Ovary (tissue), 9 donors: Measurements from ENCODE around the gene RSPO3. TPM values are rescaled to one million over a fixed set of nuclear protein-coding genes. Genes with fewer than 3 reads are reported as not detected.

Experiments
- DNase-seq, 5 donors: peaks; one replicate each; pipeline ENCODE4 v3.0.0-alpha.2; 2019 to 2020
- H3K27ac ChIP-seq, 2 donors: fragments of 200-600 bp; one replicate each; pipeline versions ENCODE4 v1.5.1 to v1.8.0; 2019 to 2022
- H3K27me3 ChIP-seq: fragments of 200-600 bp; one replicate; pipeline ENCODE4 v1.8.0; 2022
- H3K36me3 ChIP-seq: fragments of 200-600 bp; sonication (generic); one replicate; pipeline ENCODE4 v1.5.1; 2019
- H3K4me1 ChIP-seq: one replicate; pipeline ENCODE4 v1.8.1; 2013; ENCODE audit warnings: mild to moderate bottlenecking, moderate library complexity; ENCODE audit not compliant: insufficient read depth
- H3K4me3 ChIP-seq: fragments of 200-600 bp; sonication (generic); one replicate; pipeline ENCODE4 v1.5.1; 2017
- H3K9me3 ChIP-seq, 2 donors: fragments of 200-600 bp in 1 of 2; sonication (generic) in 1 of 2; one replicate each; pipeline versions ENCODE4 v1.5.1 to v1.8.1; 2013 to 2019; ENCODE audit warnings: mild to moderate bottlenecking in 1 of 2, moderate library complexity in 1 of 2
- EP300 ChIP-seq: sonication (generic); formaldehyde crosslinking; IDR thresholded peaks from one replicate; pipeline ENCODE4 v1.6.1; 2017; ENCODE audit warnings: antibody characterized with exemption
- POLR2A ChIP-seq: fragments of 450-650 bp; IDR thresholded peaks from one replicate; pipeline ENCODE4 v1.6.1; 2017; ENCODE audit warnings: antibody characterized with exemption, mild to moderate bottlenecking, moderate library complexity
- WGBS, 3 donors: extraction: QIAGEN DNeasy Blood & Tissue Kit in 1 of 3; methylation state at CpG; one replicate each; pipeline versions ENCODE4 v1.1.5 to v1.1.7; 2013 to 2017; 5-methylcytosine and 5-hydroxymethylcytosine counted together
- intact Hi-C, 4 donors: fragments of 100-400 bp; cut with DNase I; formaldehyde crosslinking; loops; one replicate each; pipeline versions ENCODE4 v1.11.0 to v1.15.1; 2022 to 2023
- polyA plus RNA-seq, 2 donors: library from polyadenylated mRNA; stranded (reverse); fragments of 200-250 nt in 1 of 2; fragments of 350-450 nt in 1 of 2; fragmentation: Illumina TruSeq in 1 of 2; extraction: RNeasy Lipid Tissue Mini Kit (QIAGEN cat#74804) in 1 of 2; gene quantifications; one replicate each; pipeline ENCODE4 v1.2.3, GENCODE V29; 2013 to 2014
- total RNA-seq, 7 donors: library from RNA; depleted of rRNA in 2 of 7; stranded (reverse); fragments of >200 nt in 2 of 7; fragmentation: NEBNext Ultra II Directional in 3 of 7; extraction: Animal tissue kit (Norgen Biotek cat#: 25700) in 3 of 7; gene quantifications; one replicate each; pipeline versions ENCODE4 v1.1.0 to v1.2.4, GENCODE V29; 2016 to 2023
- TF ChIP-seq, protein P1 (sequence below), 3 donors: fragments of 450-650 bp in 2 of 3; fragments of 200-600 bp in 1 of 3; IDR thresholded peaks; one replicate each; pipeline versions ENCODE4 v1.5.1 to v1.8.0; 2016 to 2022; ENCODE audit warnings: antibody characterized with exemption in 3 of 3, mild to moderate bottlenecking in 1 of 3
- donor health status: DM: no; HTN: no; CAD: no; lungs with moderate emphysema.
- donor health status: DM: no; HTN: no; CAD: no.
- donor health status: Bipolar disorder and iron deficiency.
- donor health status: DM: yes; HTN: yes; CAD: no.
- donor health status: DM: no; HTN: no; CAD: no.
- donor health status: DM: yes; HTN: yes; CAD: no.

RSPO3 gene
- total and polyA plus RNA-seq, 9 donors, result 0.12 to 35.9 (median 1.6) TPM; not detected in 1

- no peak for DNase-seq
- intact Hi-C loops, result no loop called here
- Histone ChIP-seq H3K4me3 (no peak overlapping the region), H3K36me3 (no peaks in the 10 kb centered on the region), H3K27me3 (no peaks in the 10 kb centered on the region), H3K4me1 (no peaks in the 10 kb centered on the region), H3K9me3 (no peaks in the 10 kb centered on the region), H3K27ac (no peak overlapping the region)
- TF ChIP-seq, protein P1, sequence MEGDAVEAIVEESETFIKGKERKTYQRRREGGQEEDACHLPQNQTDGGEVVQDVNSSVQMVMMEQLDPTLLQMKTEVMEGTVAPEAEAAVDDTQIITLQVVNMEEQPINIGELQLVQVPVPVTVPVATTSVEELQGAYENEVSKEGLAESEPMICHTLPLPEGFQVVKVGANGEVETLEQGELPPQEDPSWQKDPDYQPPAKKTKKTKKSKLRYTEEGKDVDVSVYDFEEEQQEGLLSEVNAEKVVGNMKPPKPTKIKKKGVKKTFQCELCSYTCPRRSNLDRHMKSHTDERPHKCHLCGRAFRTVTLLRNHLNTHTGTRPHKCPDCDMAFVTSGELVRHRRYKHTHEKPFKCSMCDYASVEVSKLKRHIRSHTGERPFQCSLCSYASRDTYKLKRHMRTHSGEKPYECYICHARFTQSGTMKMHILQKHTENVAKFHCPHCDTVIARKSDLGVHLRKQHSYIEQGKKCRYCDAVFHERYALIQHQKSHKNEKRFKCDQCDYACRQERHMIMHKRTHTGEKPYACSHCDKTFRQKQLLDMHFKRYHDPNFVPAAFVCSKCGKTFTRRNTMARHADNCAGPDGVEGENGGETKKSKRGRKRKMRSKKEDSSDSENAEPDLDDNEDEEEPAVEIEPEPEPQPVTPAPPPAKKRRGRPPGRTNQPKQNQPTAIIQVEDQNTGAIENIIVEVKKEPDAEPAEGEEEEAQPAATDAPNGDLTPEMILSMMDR (IDR thresholded peaks at IDR 0.05), result no peak
- TF ChIP-seq EP300 (no peak), POLR2A (no peak)
- 22 to 30% (median 28%) methylated on average over 2 of the region's 2 CpGs for WGBS, 3 donors
Observed at GRCh38 chr6:127190552-127190951, 72.1 kb downstream of the RSPO3 start.

DNA sequence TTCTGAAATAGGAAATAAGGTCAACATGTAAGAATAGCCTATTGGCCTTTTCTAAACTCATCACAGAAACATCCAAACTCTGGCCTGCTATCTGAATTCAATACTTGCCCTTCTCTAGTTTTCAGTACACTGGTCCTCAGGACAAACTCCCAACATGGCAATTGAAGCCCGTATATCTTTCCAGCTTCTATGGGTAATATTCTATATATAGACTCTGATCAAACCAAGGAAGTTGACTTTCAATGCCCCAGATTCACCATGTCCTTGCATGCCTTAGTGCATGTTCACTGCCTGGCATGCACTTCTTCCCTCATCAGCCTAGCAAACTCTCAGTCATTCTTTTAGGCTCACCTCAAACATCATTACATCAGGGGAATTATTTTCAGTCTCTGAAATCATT is 73.2 kb downstream of the RSPO3 start:
- Histone ChIP-seq H3K27ac (no peak overlapping the region), H3K27me3 (no peaks in the 10 kb centered on the region), H3K36me3 (no peaks in the 10 kb centered on the region), H3K4me3 (no peak overlapping the region), H3K9me3 (no peaks in the 10 kb centered on the region), H3K4me1 (no peaks in the 10 kb centered on the region)
- TF ChIP-seq, protein P1 (IDR thresholded peaks at IDR 0.05), result no peak
- TF ChIP-seq EP300 (no peak), POLR2A (no peak)
- 69 to 83% (median 79%) methylated on average over 1 of the region's 1 CpG for WGBS, 3 donors
- intact Hi-C loops, result no loop called here
- DNase-seq, result no peak

- intact Hi-C loops, result no loop called here
- DNase-seq, result no peak
- no peaks in the 10 kb centered on the region for H3K36me3 ChIP-seq
- TF ChIP-seq POLR2A, result no peak
- TF ChIP-seq EP300, result no peak
- TF ChIP-seq, protein P1 (IDR thresholded peaks at IDR 0.05), result no peak
- H3K27ac ChIP-seq, result no peak overlapping the region
- H3K9me3 ChIP-seq, result no peaks in the 10 kb centered on the region
- H3K4me3 ChIP-seq, result no peak overlapping the region
- H3K4me1 ChIP-seq, result no peaks in the 10 kb centered on the region
- 44 to 50% (median 44%) methylated on average over 3 of the region's 3 CpGs for WGBS, 3 donors
- H3K27me3 ChIP-seq, result no peaks in the 10 kb centered on the region
Observed at GRCh38 chr6:127192911-127193541, 74.6 kb downstream of the RSPO3 start.

- Histone ChIP-seq H3K27me3 (no peaks in the 10 kb centered on the region), H3K4me1 (no peaks in the 10 kb centered on the region), H3K4me3 (no peak overlapping the region), H3K36me3 (no peaks in the 10 kb centered on the region), H3K9me3 (no peaks in the 10 kb centered on the region), H3K27ac (no peak overlapping the region)
- 58 to 81% (median 66%) methylated on average over 3 of the region's 3 CpGs for WGBS, 3 donors
- no peak for DNase-seq
- intact Hi-C loops, result no loop called here
- no peak for TF ChIP-seq EP300
- no peak for TF ChIP-seq POLR2A
- TF ChIP-seq, protein P1 (IDR thresholded peaks at IDR 0.05), result no peak
Observed at GRCh38 chr6:127195833-127196232, 77.4 kb downstream of the RSPO3 start.
